HK-2 (cell line): ENCODE data around the gene ID4.
"Not testable (repeated sequence)": the region's sequence is repeated elsewhere in the genome, so short reads cannot be mapped to it uniquely, and the experiment has no call there.

Experiments used
- DNase-seq: peaks from one replicate; pipeline ENCODE4 v3.0.0-alpha.2; 2018; ENCODE audit not compliant: unreplicated experiment

The ID4 gene

GRCh38 chr6:19831358-19831757 is 5.8 kb upstream of the ID4 start:
- no peak for DNase-seq

GRCh38 chr6:19833947-19834346 is 3.2 kb upstream of the ID4 start:
- no peak for DNase-seq

GRCh38 chr6:19834858-19835257 is 2.3 kb upstream of the ID4 start:
- no peak for DNase-seq

- DNase-seq = no peak
Observed at GRCh38 chr6:19835605-19836004, 1.6 kb upstream of the ID4 start.

GRCh38 chr6:19837511-19838441 is 606 bp downstream of the ID4 start:
- peak; percentile 8 for DNase-seq

- peak; percentile 31 for DNase-seq
Observed at GRCh38 chr6:19838442-19839236, 1.5 kb downstream of the ID4 start.

- DNase-seq = no peak
Observed at GRCh38 chr6:19839237-19839546, 2.0 kb downstream of the ID4 start.

- DNase-seq = no peak
Observed at GRCh38 chr6:19839788-19840187, 2.6 kb downstream of the ID4 start.

GRCh38 chr6:19841181-19841580 is 4.0 kb downstream of the ID4 start:
- no peak for DNase-seq

- DNase-seq = no peak
Observed at GRCh38 chr6:19842030-19842615, 5.0 kb downstream of the ID4 start.

- no peak for DNase-seq
Observed at GRCh38 chr6:19844689-19845088, 7.5 kb downstream of the ID4 start.

GRCh38 chr6:19845266-19846041 is 8.3 kb downstream of the ID4 start:
- DNase-seq = no peak

GRCh38 chr6:19848465-19849029 is 11.4 kb downstream of the ID4 start:
- DNase-seq = no peak

- no peak for DNase-seq
Observed at GRCh38 chr6:19849196-19849595, 12.0 kb downstream of the ID4 start.

- no peak for DNase-seq
Observed at GRCh38 chr6:19849755-19850154, 12.6 kb downstream of the ID4 start.

- peak; percentile 19 for DNase-seq
Observed at GRCh38 chr6:19851241-19852089, 14.3 kb downstream of the ID4 start.

- no peak for DNase-seq
Observed at GRCh38 chr6:19852090-19852457, 14.9 kb downstream of the ID4 start.

- no peak for DNase-seq
Observed at GRCh38 chr6:19852927-19853326, 15.8 kb downstream of the ID4 start.

GRCh38 chr6:19854421-19855015 is 17.3 kb downstream of the ID4 start:
- not testable (repeated sequence) for DNase-seq

- no peak for DNase-seq
Observed at GRCh38 chr6:19855536-19855935, 18.4 kb downstream of the ID4 start.
